ENCODE data around the gene CDADC1. TPM values are rescaled to one million over a fixed set of nuclear protein-coding genes. Genes with fewer than 3 reads are reported as not detected.

CDADC1 gene
- total RNA-seq, 5 donors from 2014 or later (not counting 1 experiment from before 2014, with no cell fraction given): 8.6 to 16.1 (median 12.5) TPM

DNA sequence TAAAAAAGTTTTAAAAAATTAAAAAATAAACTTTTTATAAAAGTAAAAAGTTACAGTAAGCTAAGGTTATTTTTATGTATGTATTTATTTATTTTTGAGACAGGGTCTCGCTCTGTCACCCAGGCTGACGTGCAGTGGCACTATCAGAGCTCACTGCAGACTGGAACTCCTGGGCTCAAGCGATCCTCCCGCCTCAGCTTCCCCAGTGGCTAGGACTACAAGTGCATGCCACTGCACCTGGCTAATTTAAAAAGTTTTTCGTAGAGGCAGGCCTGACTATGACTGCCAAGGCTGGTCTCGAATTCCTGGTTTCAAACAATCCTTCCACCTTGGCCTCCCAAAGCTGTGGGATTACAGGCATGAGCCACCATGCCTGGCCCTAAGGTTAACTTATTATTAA, 64.1 kb downstream of the CDADC1 start:
- ATAC-seq (replicated peaks in 1 of 4) (no peak), DNase-seq (no peak)
- Histone ChIP-seq H3K27me3 (replicated peaks in 1 of 2; ENCODE audit: control insufficient read depth in 2 of 2, extremely low read depth in 1 of 2, insufficient read depth in 2 of 2, low read length in 1 of 2) (no peaks in the 10 kb centered on the region), H3K27ac (ENCODE audit: low read length) (no peak overlapping the region), H3K9me3 (no peaks in the 10 kb centered on the region), H3K4me3 (ENCODE audit: control insufficient read depth in 1 of 2, extremely low read depth in 1 of 2, low read length in 1 of 2) (no peak overlapping the region), H3K4me1 (ENCODE audit: control insufficient read depth in 1 of 2, extremely low read depth in 1 of 2, insufficient read depth in 2 of 2, low read length in 2 of 2) (no peaks in the 10 kb centered on the region), H3K36me3 (ENCODE audit: control insufficient read depth in 2 of 2, extremely low read depth in 1 of 2, insufficient read depth in 1 of 2, low read length in 1 of 2) (no peaks in the 10 kb centered on the region)
- 97% methylated on average over 5 of the region's 6 CpGs for WGBS (ENCODE audit: insufficient coverage)
- H3K27ac Mint-ChIP-seq: no peak overlapping the region
- no peaks in the 10 kb centered on the region for H3K27me3 Mint-ChIP-seq
- CTCF ChIA-PET: no interaction called here
- H3K36me3 Mint-ChIP-seq: peaks cover 23% of the 10 kb centered on the region
- no peak overlapping the region for H3K4me3 Mint-ChIP-seq
- POLR2A ChIA-PET: interaction anchor here in 1 of 2 donors (0.6 kb wide), 1 partner anchor 15 kb away, joined by 4 read pairs; no protein-coding TSS in a partner anchor
- H3K9me3 Mint-ChIP-seq: no peaks in the 10 kb centered on the region
- no peaks in the 10 kb centered on the region for H3K4me1 Mint-ChIP-seq

DNA sequence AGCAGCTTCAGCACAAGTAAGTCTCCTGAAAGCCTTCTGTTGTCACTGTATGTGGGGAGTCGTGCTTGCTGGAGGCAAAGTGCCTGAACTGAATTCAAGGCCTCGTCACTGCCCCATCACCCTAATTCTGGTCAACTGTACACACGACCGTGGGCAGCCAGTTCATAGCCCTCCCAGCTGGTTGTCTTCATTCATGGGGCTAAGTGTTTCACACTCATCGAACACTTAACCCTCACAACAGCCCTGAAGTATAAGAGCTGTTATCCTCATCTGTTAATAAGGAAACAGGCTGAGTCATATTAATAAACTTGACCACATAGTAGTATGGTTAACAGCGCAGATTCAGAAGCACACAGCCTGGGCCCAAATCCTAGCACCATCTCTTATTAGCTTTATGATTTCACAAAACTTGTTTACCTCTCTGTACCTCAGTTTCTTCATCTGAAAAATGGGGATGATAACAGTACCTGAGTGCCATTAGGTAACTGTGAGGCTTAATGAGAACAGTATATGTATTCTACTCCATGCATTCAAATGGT, 66.7 kb downstream of the CDADC1 start:
- POLR2A ChIA-PET: interaction anchor here in 1 of 2 donors (0.6 kb wide), 1 partner anchor 1368 kb away, joined by 3 read pairs; no protein-coding TSS in a partner anchor
- H3K4me1 ChIP-seq (ENCODE audit: control insufficient read depth in 1 of 2, extremely low read depth in 1 of 2, insufficient read depth in 2 of 2, low read length in 2 of 2): no peaks in the 10 kb centered on the region
- H3K27me3 ChIP-seq (replicated peaks in 1 of 2; ENCODE audit: control insufficient read depth in 2 of 2, extremely low read depth in 1 of 2, insufficient read depth in 2 of 2, low read length in 1 of 2): no peaks in the 10 kb centered on the region
- Mint-ChIP-seq H3K4me1 (no peaks in the 10 kb centered on the region), H3K27ac (no peak overlapping the region), H3K9me3 (no peaks in the 10 kb centered on the region), H3K27me3 (no peaks in the 10 kb centered on the region), H3K4me3 (no peak overlapping the region), H3K36me3 (peaks cover 23% of the 10 kb centered on the region)
- no peak overlapping the region for H3K27ac ChIP-seq (ENCODE audit: low read length)
- no peaks in the 10 kb centered on the region for H3K9me3 ChIP-seq
- WGBS (ENCODE audit: insufficient coverage): 81% methylated on average over 2 of the region's 6 CpGs
- CTCF ChIA-PET: no interaction called here
- no peak for DNase-seq
- H3K36me3 ChIP-seq (ENCODE audit: control insufficient read depth in 2 of 2, extremely low read depth in 1 of 2, insufficient read depth in 1 of 2, low read length in 1 of 2): no peaks in the 10 kb centered on the region
- no peak overlapping the region for H3K4me3 ChIP-seq (ENCODE audit: control insufficient read depth in 1 of 2, extremely low read depth in 1 of 2, low read length in 1 of 2)
- no peak for ATAC-seq (replicated peaks in 1 of 4)

- ATAC-seq (replicated peaks in 1 of 4): no peak
- ChIA-PET CTCF (no interaction called here), POLR2A (interaction anchor here in 1 of 2 donors (0.6 kb wide), 1 partner anchor 1044 kb away, joined by 4 read pairs; no protein-coding TSS in a partner anchor)
- H3K27ac Mint-ChIP-seq: no peak overlapping the region
- H3K9me3 Mint-ChIP-seq: no peaks in the 10 kb centered on the region
- no peak overlapping the region for H3K4me3 ChIP-seq (ENCODE audit: control insufficient read depth in 1 of 2, extremely low read depth in 1 of 2, low read length in 1 of 2)
- H3K4me1 Mint-ChIP-seq: no peaks in the 10 kb centered on the region
- WGBS (ENCODE audit: insufficient coverage): 88% methylated on average over 2 of the region's 3 CpGs
- no peaks in the 10 kb centered on the region for H3K27me3 ChIP-seq (replicated peaks in 1 of 2; ENCODE audit: control insufficient read depth in 2 of 2, extremely low read depth in 1 of 2, insufficient read depth in 2 of 2, low read length in 1 of 2)
- H3K27me3 Mint-ChIP-seq: no peaks in the 10 kb centered on the region
- H3K4me3 Mint-ChIP-seq: no peak overlapping the region
- H3K9me3 ChIP-seq: no peaks in the 10 kb centered on the region
- H3K36me3 Mint-ChIP-seq: peaks cover 18% of the 10 kb centered on the region
- no peaks in the 10 kb centered on the region for H3K4me1 ChIP-seq (ENCODE audit: control insufficient read depth in 1 of 2, extremely low read depth in 1 of 2, insufficient read depth in 2 of 2, low read length in 2 of 2)
- H3K36me3 ChIP-seq (ENCODE audit: control insufficient read depth in 2 of 2, extremely low read depth in 1 of 2, insufficient read depth in 1 of 2, low read length in 1 of 2): no peaks in the 10 kb centered on the region
- H3K27ac ChIP-seq (ENCODE audit: low read length): no peak overlapping the region
- no peak for DNase-seq
Measured at GRCh38 chr13:49315036-49315565, 67.4 kb downstream of the CDADC1 start.

DNA sequence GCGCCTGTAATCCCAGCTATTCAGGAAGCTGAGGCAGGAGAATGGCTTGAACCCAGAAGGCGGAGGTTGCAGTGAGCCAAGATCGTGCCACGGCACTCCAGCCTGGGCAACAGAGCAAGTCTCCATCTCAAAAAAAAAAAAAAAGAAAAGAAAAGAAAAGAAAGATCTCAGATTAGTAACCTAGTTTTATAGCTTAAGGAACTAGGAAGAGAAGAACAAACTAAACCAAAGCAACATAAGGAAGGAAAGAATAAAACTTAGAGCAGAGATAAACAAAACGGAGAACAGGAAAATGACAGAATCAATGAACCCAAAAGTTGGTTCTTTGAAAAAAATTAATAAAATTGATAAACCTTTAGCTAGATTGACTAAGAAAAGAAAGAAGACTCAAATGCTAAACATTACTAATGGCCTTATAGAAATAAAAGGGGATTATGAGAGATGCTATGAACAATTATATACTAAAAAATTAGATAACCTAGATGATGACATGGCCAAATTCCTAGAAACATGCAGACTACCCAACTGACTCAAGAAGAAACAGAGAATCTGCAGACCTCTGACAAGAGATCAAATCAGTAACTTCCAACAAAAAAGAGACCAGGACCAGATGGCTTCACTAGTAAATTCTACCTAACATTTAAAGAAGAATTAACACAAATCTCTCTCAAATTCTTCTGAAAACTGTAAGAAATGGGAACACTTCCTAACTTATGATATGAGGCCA, 68.2 kb downstream of the CDADC1 start:
- Histone ChIP-seq H3K9me3 (no peaks in the 10 kb centered on the region), H3K36me3 (ENCODE audit: control insufficient read depth in 2 of 2, extremely low read depth in 1 of 2, insufficient read depth in 1 of 2, low read length in 1 of 2) (no peaks in the 10 kb centered on the region), H3K4me1 (ENCODE audit: control insufficient read depth in 1 of 2, extremely low read depth in 1 of 2, insufficient read depth in 2 of 2, low read length in 2 of 2) (no peaks in the 10 kb centered on the region), H3K27ac (ENCODE audit: low read length) (no peak overlapping the region), H3K27me3 (replicated peaks in 1 of 2; ENCODE audit: control insufficient read depth in 2 of 2, extremely low read depth in 1 of 2, insufficient read depth in 2 of 2, low read length in 1 of 2) (no peaks in the 10 kb centered on the region), H3K4me3 (ENCODE audit: control insufficient read depth in 1 of 2, extremely low read depth in 1 of 2, low read length in 1 of 2) (no peak overlapping the region)
- ChIA-PET CTCF (interaction anchor here in 1 of 2 donors (0.6 to 0.7 kb wide), 2 partner anchors 247 to 1276 kb away, joined by 3 to 6 read pairs; no protein-coding TSS in a partner anchor), POLR2A (interaction anchor here in 1 of 2 donors (0.6 kb wide), 1 partner anchor 1045 kb away, joined by 4 read pairs; no protein-coding TSS in a partner anchor)
- Mint-ChIP-seq H3K27ac (no peak overlapping the region), H3K27me3 (no peaks in the 10 kb centered on the region), H3K36me3 (peaks cover 12% of the 10 kb centered on the region), H3K9me3 (no peaks in the 10 kb centered on the region), H3K4me1 (peaks cover 5 to 6% (median 6%) of the 10 kb centered on the region in 3 donors), H3K4me3 (no peak overlapping the region)
- WGBS (ENCODE audit: insufficient coverage): no CpG with 5 or more reads among the region's 5 CpGs
- no peak for DNase-seq
- ATAC-seq (replicated peaks in 1 of 4): no peak

DNA sequence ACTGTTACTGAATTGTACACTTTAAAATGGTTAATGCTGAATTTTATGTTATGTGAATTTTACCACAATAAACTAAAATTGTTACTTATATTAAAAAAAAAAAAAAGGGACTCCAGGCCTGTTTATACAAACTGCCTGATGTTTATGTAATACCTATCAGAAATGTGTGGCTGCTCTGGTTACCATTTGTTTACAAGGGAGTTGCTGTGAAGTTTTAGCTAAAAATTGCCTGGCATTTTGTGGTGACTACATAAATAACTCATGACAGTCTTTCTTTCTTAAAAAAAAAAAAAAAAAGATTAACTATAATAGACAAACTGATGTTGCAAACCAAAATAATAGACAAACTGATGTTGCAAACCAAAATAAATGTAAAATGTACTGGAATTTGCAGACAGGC, 71.8 kb downstream of the CDADC1 start:
- ChIA-PET CTCF (interaction anchor here in 1 of 2 donors (0.6 to 0.7 kb wide), 2 partner anchors 31 to 1230 kb away, joined by 3 to 4 read pairs; no protein-coding TSS in a partner anchor), POLR2A (interaction anchor here in 1 of 2 donors (0.5 kb wide), 1 partner anchor 36 kb away, joined by 3 read pairs; no protein-coding TSS in a partner anchor)
- no peak overlapping the region for H3K4me3 Mint-ChIP-seq
- no peaks in the 10 kb centered on the region for H3K27me3 Mint-ChIP-seq
- DNase-seq (no peak), ATAC-seq (replicated peaks in 1 of 4) (no peak)
- H3K36me3 ChIP-seq (ENCODE audit: control insufficient read depth in 2 of 2, extremely low read depth in 1 of 2, insufficient read depth in 1 of 2, low read length in 1 of 2): no peaks in the 10 kb centered on the region
- no peaks in the 10 kb centered on the region for H3K9me3 Mint-ChIP-seq
- H3K27ac Mint-ChIP-seq: no peak overlapping the region
- peaks cover 11 to 14% (median 13%) of the 10 kb centered on the region in 3 donors for H3K4me1 Mint-ChIP-seq
- no peaks in the 10 kb centered on the region for H3K27me3 ChIP-seq (replicated peaks in 1 of 2; ENCODE audit: control insufficient read depth in 2 of 2, extremely low read depth in 1 of 2, insufficient read depth in 2 of 2, low read length in 1 of 2)
- H3K9me3 ChIP-seq: no peaks in the 10 kb centered on the region
- H3K27ac ChIP-seq (ENCODE audit: low read length): no peak overlapping the region
- H3K4me3 ChIP-seq (ENCODE audit: control insufficient read depth in 1 of 2, extremely low read depth in 1 of 2, low read length in 1 of 2): no peak overlapping the region
- H3K4me1 ChIP-seq (ENCODE audit: control insufficient read depth in 1 of 2, extremely low read depth in 1 of 2, insufficient read depth in 2 of 2, low read length in 2 of 2): no peaks in the 10 kb centered on the region
- peaks cover 12% of the 10 kb centered on the region for H3K36me3 Mint-ChIP-seq

DNA sequence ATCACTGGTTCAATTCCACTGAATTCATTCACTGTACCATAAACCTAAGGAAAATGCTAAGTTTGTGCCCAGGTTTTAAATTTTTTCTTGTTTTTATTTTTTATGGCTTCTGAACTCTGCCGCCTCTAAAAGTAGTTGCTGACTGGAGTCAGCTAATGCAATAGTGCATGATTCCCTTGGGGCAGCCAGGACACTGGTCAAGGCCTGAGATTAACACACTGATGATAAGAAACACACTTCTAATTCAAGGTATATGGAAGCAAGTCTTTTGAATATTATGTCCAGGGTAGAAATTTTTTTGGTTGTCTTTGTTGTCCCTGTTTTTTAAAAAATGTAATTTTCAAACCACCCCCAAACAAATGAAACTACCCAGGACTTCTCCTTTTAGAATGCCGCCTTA, 72.2 kb downstream of the CDADC1 start:
- CTCF ChIA-PET: interaction anchor here in 1 of 2 donors (0.6 to 0.7 kb wide), 2 partner anchors 31 to 1231 kb away, joined by 3 to 4 read pairs; no protein-coding TSS in a partner anchor
- no peak overlapping the region for H3K27ac ChIP-seq (ENCODE audit: low read length)

More for the DNA sequence above, 72.2 kb downstream of the CDADC1 start:
- H3K27me3 ChIP-seq (replicated peaks in 1 of 2; ENCODE audit: control insufficient read depth in 2 of 2, extremely low read depth in 1 of 2, insufficient read depth in 2 of 2, low read length in 1 of 2): no peaks in the 10 kb centered on the region
- WGBS (ENCODE audit: insufficient coverage): no CpG with 5 or more reads among the region's 2 CpGs
- H3K27me3 Mint-ChIP-seq: no peaks in the 10 kb centered on the region
- H3K4me3 Mint-ChIP-seq: no peak overlapping the region
- no peaks in the 10 kb centered on the region for H3K36me3 ChIP-seq (ENCODE audit: control insufficient read depth in 2 of 2, extremely low read depth in 1 of 2, insufficient read depth in 1 of 2, low read length in 1 of 2)
- no peak for ATAC-seq (replicated peaks in 1 of 4)
- H3K4me3 ChIP-seq (ENCODE audit: control insufficient read depth in 1 of 2, extremely low read depth in 1 of 2, low read length in 1 of 2): no peak overlapping the region
- POLR2A ChIA-PET: interaction anchor here in 1 of 2 donors (0.5 kb wide), 1 partner anchor 35 kb away, joined by 3 read pairs; no protein-coding TSS in a partner anchor
- H3K4me1 Mint-ChIP-seq: peaks cover 11 to 14% (median 13%) of the 10 kb centered on the region in 3 donors
- H3K9me3 ChIP-seq: no peaks in the 10 kb centered on the region
- no peaks in the 10 kb centered on the region for H3K9me3 Mint-ChIP-seq
- DNase-seq: no peak
- H3K27ac Mint-ChIP-seq: no peak overlapping the region
- peaks cover 12% of the 10 kb centered on the region for H3K36me3 Mint-ChIP-seq
- no peaks in the 10 kb centered on the region for H3K4me1 ChIP-seq (ENCODE audit: control insufficient read depth in 1 of 2, extremely low read depth in 1 of 2, insufficient read depth in 2 of 2, low read length in 2 of 2)
